Dermis microvascular lymphatic vessel endothelial cell (primary cell): ENCODE measurements around the gene ZMIZ2. TPM values are rescaled to one million over a fixed set of nuclear protein-coding genes. Genes with fewer than 3 reads are reported as not detected.

Experiments used
- DNase-seq, 2 donors: peaks; one replicate each; pipeline versions ENCODE4 v3.0.0 to v3.0.0-alpha.2; 2010; ENCODE audit warnings: low read depth in 2 of 2
- total RNA-seq: library from RNA; depleted of rRNA; stranded (reverse); fragments of >200 nt; gene quantifications from 2 replicates; pipeline ENCODE4 v1.2.1, GENCODE V29; 2014

Gene ZMIZ2
- total RNA-seq, 1 donor from 2014 or later, result 5.0 TPM

GRCh38 chr7:44755698-44756627 is 7.3 kb downstream of the ZMIZ2 start:
- DNase-seq, result no peak

- DNase-seq, result no peak
Measured at GRCh38 chr7:44756904-44757303, 8.3 kb downstream of the ZMIZ2 start.

GRCh38 chr7:44757311-44757710 is 8.7 kb downstream of the ZMIZ2 start:
- no peak for DNase-seq

DNA sequence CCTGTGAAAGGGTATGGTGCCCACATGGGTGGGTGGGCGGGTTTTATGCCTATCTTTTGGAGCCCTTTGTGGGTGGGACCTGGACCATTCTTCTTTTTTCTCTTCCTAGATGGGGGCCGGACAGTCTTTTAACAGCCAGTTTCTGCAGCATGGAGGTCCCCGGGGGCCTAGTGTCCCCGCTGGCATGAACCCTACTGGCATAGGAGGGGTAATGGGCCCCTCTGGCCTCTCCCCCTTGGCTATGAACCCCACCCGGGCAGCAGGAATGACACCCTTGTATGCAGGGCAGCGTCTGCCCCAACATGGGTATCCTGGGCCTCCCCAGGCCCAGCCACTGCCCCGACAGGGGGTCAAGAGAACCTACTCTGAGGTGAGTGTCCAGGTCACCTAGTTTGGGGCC is 9.1 kb downstream of the ZMIZ2 start:
- DNase-seq, result no peak

GRCh38 chr7:44759246-44759645 is 10.6 kb downstream of the ZMIZ2 start:
- no peak for DNase-seq

DNA sequence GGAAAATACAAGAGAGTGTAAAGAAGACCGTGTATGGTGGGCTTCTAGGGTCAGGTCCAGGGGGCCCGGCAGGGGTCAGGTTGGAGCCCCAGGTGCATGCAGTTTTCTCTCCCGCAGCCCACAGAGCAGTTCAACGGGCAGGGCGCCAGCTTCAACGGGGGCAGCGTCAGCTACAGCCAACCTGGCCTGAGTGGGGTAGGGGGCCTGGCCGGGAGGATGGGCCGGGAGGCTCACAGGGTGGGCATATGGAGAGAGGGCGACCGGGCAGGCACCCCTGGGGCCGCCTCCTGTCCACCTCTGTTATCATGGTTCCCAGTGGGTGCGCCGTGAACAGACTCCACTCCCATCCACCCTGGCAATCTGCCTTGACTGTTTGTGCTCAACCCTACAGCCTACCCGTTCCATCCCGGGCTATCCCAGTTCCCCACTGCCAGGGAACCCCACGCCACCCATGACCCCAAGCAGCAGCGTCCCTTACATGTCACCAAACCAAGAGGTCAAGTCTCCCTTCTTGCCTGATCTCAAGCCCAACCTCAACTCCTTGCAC is 11.5 kb downstream of the ZMIZ2 start:
- no peak for DNase-seq

- peak in 1 of 2 donors; percentile 72 for DNase-seq
Measured at GRCh38 chr7:44761207-44762161, 12.8 kb downstream of the ZMIZ2 start.

- no peak for DNase-seq
Measured at GRCh38 chr7:44762300-44762699, 13.7 kb downstream of the ZMIZ2 start.

DNA sequence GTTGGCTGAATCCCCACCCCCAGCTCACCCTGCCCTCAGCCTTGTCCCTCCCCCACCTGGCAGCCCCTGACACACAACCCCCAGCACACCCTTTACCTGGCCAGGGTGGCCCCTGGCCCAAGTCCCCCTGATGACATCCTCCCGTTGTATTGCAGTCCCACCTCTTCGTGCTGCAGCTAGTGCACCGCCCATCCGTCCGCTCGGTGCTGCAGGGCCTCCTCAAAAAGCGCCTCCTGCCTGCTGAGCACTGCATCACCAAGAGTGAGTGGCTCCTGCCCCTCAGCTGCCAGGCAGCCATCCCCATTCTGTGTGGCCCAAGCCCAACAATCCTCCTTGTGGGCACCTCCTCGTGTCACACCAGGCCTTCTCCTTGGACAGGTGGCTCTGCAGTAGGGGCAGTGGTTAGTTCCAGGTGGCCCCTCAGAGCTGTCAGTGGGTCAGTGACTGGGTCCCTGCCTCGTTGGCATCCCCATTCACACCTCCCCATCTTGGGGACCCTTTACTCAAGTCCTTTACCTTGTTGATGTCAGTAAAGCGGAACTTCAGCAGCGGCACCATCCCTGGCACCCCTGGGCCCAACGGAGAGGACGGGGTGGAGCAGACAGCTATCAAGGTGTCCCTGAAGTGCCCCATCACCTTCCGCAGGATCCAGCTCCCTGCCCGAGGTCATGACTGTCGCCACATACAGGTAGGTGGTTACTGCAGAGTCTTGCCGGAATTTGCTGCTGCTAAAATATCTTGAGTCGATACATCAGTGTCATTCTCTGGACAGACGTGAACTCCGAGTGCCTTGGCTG is 14.3 kb downstream of the ZMIZ2 start:
- DNase-seq, result no peak

GRCh38 chr7:44764081-44764480 is 15.4 kb downstream of the ZMIZ2 start:
- DNase-seq, result no peak

DNA sequence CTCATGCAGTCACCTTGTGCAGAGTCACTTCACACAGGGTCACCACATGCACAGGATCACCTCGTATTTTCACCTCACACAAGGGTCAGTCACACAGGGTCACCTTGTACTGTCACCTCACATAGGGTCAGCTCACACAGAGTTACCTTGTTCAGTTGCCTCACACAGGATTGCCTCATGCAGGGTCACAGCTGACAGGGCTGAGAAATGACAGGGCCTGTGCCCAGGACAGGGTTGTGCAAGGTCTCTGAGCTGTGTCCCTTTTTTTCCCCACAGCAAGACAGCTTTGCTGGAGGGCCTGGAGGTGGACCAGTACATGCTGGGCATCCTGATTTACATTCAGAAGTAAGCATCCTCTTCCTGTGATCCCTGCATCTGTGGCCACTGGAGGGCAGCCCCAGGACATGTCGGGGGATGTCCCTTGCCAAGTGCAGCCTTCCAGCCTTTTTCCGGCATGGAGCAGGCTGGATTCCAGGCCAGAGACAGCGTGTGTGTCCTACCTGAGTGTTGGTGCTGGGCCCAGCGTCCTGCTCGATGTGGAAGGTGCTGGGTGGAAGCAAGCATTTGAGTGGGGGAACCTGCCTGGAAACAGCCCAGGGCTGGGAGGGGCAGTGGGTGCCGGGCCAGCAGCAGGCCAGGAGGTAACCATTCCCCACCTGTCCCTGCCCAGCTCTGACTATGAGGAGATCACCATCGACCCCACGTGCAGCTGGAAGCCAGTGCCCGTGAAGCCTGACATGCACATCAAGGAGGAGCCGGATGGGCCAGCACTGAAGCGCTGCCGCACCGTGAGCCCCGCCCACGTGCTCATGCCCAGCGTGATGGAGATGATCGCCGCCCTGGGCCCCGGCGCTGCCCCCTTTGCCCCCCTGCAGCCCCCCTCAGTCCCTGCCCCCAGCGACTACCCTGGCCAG is 16.3 kb downstream of the ZMIZ2 start:
- peak in 1 of 2 donors; percentile 33 for DNase-seq

DNA sequence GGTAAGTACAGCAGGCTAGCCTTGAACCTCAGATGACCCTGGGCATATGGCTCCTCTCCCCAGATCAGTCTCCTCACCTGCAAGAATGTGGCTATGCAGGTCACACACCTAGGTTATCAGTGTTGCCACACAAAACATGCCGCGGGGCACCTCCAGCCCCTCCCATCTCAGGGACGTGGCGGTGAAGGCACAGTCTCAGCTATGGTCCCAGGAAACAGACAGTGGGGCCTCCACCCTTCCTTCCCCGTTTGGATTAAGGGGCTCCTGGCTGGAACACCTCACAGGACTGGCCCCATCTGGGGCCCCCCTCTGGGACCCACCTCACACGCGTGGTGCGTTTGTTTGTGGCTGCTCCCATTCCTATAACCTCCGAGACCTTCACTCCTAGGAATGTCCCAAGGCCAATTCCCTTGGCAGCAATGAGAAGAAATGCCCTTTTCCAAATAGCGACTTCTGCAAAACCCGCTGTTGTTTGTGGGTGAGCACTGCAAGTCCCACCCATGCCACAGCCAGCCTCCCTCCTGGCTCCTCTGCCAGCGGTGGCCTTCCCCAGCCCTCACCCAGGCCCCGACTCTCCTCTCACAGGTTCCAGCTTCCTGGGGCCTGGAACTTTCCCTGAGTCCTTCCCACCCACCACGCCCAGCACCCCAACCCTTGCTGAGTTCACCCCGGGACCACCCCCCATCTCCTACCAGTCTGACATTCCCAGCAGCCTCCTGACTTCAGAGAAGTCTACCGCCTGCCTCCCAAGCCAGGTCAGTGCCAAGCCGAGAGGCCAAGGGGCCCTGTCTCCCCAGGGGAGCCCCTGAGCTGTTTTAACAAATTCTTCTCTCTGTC is 17.1 kb downstream of the ZMIZ2 start:
- no peak for DNase-seq

DNA sequence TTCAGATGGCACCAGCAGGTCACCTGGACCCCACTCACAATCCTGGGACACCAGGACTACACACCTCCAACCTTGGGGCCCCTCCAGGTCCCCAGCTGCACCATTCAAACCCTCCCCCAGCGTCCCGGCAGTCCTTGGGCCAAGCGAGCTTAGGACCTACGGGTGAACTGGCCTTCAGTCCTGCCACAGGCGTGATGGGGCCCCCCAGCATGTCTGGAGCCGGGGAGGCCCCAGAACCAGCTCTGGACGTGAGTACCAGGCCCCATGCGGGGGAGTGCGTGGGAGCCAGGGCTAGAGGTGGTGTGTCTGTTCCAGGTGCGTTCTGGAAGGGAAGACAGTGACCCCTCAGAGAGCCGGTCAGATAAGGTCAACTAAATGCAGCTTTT is 17.8 kb downstream of the ZMIZ2 start:
- DNase-seq, result no peak

- DNase-seq, result no peak
Measured at GRCh38 chr7:44767134-44767911, 18.7 kb downstream of the ZMIZ2 start.

GRCh38 chr7:44767912-44768627 is 19.4 kb downstream of the ZMIZ2 start:
- DNase-seq, result no peak

GRCh38 chr7:44768628-44769371 is 20.2 kb downstream of the ZMIZ2 start:
- no peak for DNase-seq

GRCh38 chr7:44769376-44769775 is 20.7 kb downstream of the ZMIZ2 start:
- no peak for DNase-seq
